ENCODE data around the gene FGF14.

FGF14 gene

DNA sequence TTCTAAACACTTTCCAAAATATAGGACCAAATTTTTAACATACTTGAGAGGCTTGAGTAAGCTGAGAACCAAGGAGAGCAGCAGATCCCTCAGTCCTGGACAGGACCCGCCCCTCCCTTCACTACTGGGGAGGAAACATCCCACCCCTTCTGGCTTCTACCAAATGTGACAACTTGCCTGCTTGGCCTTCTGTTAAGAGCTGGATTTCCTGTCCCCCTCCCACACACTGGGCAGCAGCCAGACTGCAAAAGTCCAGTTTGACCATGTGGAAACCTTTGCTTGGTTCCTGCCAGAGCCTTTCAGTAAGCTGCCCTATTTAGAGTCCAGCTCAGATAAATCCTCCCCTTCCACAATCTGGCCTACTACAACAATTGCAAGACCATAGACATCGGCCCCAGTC is 84.3 kb downstream of the FGF14 start:
- Histone ChIP-seq H3K27me3 (no peaks in the 10 kb centered on the region), H3K4me1 (no peaks in the 10 kb centered on the region), H3K4me3 (no peak overlapping the region), H3K9ac (no peak overlapping the region), H3K27ac (no peak overlapping the region), H3K36me3 (no peaks in the 10 kb centered on the region), H3K4me2 (no peak overlapping the region), H3K9me3 (no peaks in the 10 kb centered on the region), H4K20me1 (no peaks in the 10 kb centered on the region)
- TF ChIP-seq Cebpa-rat (IDR thresholded peaks at IDR 0.05) = no peak

DNA sequence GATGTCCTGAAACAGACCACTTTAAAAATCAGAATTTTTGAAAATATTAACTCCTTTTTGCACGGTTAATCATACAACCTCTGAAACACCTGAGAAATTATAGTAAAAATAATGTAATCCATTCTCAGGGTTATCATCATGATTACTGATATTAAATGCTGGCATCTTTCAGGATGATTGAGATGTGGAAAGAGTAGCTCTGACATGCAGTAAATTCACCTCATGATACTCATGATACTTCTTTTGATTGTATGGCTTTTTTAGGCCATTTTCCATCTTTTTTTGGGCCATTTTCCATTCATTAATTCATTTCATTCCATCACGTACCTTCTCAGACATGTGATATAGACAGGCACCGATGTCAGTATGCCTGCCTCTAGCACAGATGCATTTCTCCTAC is 85.1 kb downstream of the FGF14 start:
- H3K4me2 ChIP-seq = no peak overlapping the region
- H3K36me3 ChIP-seq = no peaks in the 10 kb centered on the region
- no peaks in the 10 kb centered on the region for H3K9me3 ChIP-seq
- no peak for TF ChIP-seq Cebpa-rat (IDR thresholded peaks at IDR 0.05)
- H3K27ac ChIP-seq = no peak overlapping the region
- H3K4me1 ChIP-seq = no peaks in the 10 kb centered on the region
- no peak overlapping the region for H3K9ac ChIP-seq
- H3K27me3 ChIP-seq = no peaks in the 10 kb centered on the region
- H4K20me1 ChIP-seq = no peaks in the 10 kb centered on the region
- H3K4me3 ChIP-seq = no peak overlapping the region

GRCh38 chr13:102312841-102313240 is 89.0 kb downstream of the FGF14 start:
- no peak overlapping the region for H3K4me3 ChIP-seq
- H3K36me3 ChIP-seq = no peaks in the 10 kb centered on the region
- H4K20me1 ChIP-seq = no peaks in the 10 kb centered on the region
- no peaks in the 10 kb centered on the region for H3K4me1 ChIP-seq
- no peak for TF ChIP-seq Cebpa-rat (IDR thresholded peaks at IDR 0.05)
- no peaks in the 10 kb centered on the region for H3K27me3 ChIP-seq
- H3K4me2 ChIP-seq = no peak overlapping the region
- no peak overlapping the region for H3K9ac ChIP-seq
- no peaks in the 10 kb centered on the region for H3K9me3 ChIP-seq
- no peak overlapping the region for H3K27ac ChIP-seq

DNA sequence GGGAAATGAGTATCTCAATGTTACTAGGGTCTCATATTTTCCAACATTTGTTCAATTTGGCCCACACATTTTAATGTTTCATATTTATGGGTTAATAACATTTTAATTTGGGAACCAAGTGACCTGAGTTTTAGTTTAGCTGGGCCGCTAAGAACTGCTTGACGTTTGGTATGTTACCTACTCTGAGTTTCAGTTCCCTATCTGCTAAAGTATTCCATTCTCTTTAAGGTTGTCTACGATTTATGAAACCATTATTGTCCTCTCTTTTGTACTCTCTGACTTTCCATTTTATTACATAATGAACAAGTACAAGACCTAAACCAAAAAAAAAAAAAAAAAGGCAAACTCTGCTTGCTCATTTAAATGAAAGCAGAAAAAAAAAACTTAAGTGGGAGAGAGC is 89.9 kb downstream of the FGF14 start:
- Histone ChIP-seq H3K9me3 (no peaks in the 10 kb centered on the region), H4K20me1 (no peaks in the 10 kb centered on the region), H3K9ac (no peak overlapping the region), H3K27me3 (no peaks in the 10 kb centered on the region), H3K4me1 (no peaks in the 10 kb centered on the region), H3K4me3 (no peak overlapping the region), H3K36me3 (no peaks in the 10 kb centered on the region), H3K27ac (no peak overlapping the region), H3K4me2 (no peak overlapping the region)
- TF ChIP-seq Cebpa-rat (IDR thresholded peaks at IDR 0.05) = no peak

GRCh38 chr13:102311419-102311796 is 90.4 kb downstream of the FGF14 start:
- Histone ChIP-seq H3K9ac (no peak overlapping the region), H3K27ac (no peak overlapping the region), H3K4me3 (no peak overlapping the region), H3K36me3 (no peaks in the 10 kb centered on the region), H3K27me3 (no peaks in the 10 kb centered on the region), H4K20me1 (no peaks in the 10 kb centered on the region), H3K9me3 (no peaks in the 10 kb centered on the region), H3K4me2 (no peak overlapping the region), H3K4me1 (no peaks in the 10 kb centered on the region)
- TF ChIP-seq Cebpa-rat (IDR thresholded peaks at IDR 0.05) = no peak

GRCh38 chr13:102310691-102311418 is 91.0 kb downstream of the FGF14 start:
- no peak overlapping the region for H3K9ac ChIP-seq

GRCh38 chr13:102309110-102309509 is 92.7 kb downstream of the FGF14 start:
- Histone ChIP-seq H3K4me3 (no peak overlapping the region), H3K27me3 (no peaks in the 10 kb centered on the region), H3K27ac (no peak overlapping the region), H3K36me3 (no peaks in the 10 kb centered on the region), H3K4me2 (no peak overlapping the region), H3K9me3 (no peaks in the 10 kb centered on the region), H4K20me1 (no peaks in the 10 kb centered on the region), H3K9ac (no peak overlapping the region), H3K4me1 (no peaks in the 10 kb centered on the region)
- TF ChIP-seq Cebpa-rat (IDR thresholded peaks at IDR 0.05) = no peak

More at GRCh38 chr13:102310691-102311418, 91.0 kb downstream of the FGF14 start:
- Histone ChIP-seq H3K36me3 (no peaks in the 10 kb centered on the region), H3K4me3 (no peak overlapping the region), H3K4me2 (no peak overlapping the region), H3K27me3 (no peaks in the 10 kb centered on the region), H3K27ac (no peak overlapping the region), H3K4me1 (no peaks in the 10 kb centered on the region), H3K9me3 (no peaks in the 10 kb centered on the region), H4K20me1 (no peaks in the 10 kb centered on the region)
- TF ChIP-seq Cebpa-rat (IDR thresholded peaks at IDR 0.05) = no peak

- H3K4me1 ChIP-seq = no peaks in the 10 kb centered on the region
- H3K4me2 ChIP-seq = no peak overlapping the region
- no peak overlapping the region for H3K9ac ChIP-seq
- no peak overlapping the region for H3K4me3 ChIP-seq
- H3K27me3 ChIP-seq = no peaks in the 10 kb centered on the region
- no peaks in the 10 kb centered on the region for H3K9me3 ChIP-seq
- no peaks in the 10 kb centered on the region for H4K20me1 ChIP-seq
- TF ChIP-seq Cebpa-rat (IDR thresholded peaks at IDR 0.05) = no peak
- H3K36me3 ChIP-seq = no peaks in the 10 kb centered on the region
- no peak overlapping the region for H3K27ac ChIP-seq
Observed at GRCh38 chr13:102302534-102302933, 99.3 kb downstream of the FGF14 start.

DNA sequence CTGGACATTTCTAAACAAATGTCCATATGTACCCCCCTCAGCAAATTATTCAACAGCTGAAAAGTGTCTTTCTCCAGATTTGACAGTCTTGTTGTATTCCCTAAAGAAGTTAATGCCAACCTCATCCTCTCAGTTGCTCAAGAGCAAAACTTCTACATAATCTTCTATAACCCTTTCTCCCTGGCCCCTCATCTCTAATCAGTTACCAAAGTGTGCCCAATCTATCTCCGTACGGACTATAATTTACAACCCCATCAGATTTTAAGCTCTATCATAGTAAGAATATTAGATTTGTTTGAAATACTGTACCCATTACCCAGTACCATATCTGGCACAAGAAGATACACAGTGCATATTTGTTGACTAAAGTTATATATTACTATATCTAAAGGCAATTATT is 101.5 kb downstream of the FGF14 start:
- Histone ChIP-seq H3K27me3 (no peaks in the 10 kb centered on the region), H3K4me2 (no peak overlapping the region), H3K4me3 (no peak overlapping the region), H3K27ac (no peak overlapping the region), H3K9ac (no peak overlapping the region), H3K36me3 (no peaks in the 10 kb centered on the region), H4K20me1 (no peaks in the 10 kb centered on the region), H3K9me3 (no peaks in the 10 kb centered on the region), H3K4me1 (no peaks in the 10 kb centered on the region)
- TF ChIP-seq Cebpa-rat (IDR thresholded peaks at IDR 0.05) = no peak

DNA sequence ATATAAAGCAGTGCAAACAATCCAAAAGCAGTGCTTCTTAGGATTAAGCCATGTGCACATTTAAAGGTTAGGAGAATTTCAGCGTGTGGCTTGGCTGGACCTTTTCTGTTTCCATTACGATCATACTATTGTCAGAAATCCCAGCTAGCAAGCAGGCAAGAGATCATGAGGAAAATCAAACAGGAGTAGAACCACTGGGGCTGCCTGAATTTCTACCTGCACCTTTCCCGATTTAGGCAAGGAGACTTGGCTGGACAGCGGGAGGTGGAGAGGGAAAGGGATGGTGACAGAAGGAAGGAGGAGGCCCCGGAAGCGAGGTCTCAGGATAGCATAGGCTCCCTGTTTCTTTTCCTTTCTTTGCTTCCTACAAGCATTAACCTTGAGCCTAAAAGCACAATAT is 102.5 kb downstream of the FGF14 start:
- H4K20me1 ChIP-seq = no peaks in the 10 kb centered on the region
- TF ChIP-seq Cebpa-rat (IDR thresholded peaks at IDR 0.05) = no peak
- no peak overlapping the region for H3K4me3 ChIP-seq

GRCh38 chr13:102298051-102298450 is 103.8 kb downstream of the FGF14 start:
- no peak overlapping the region for H3K4me3 ChIP-seq
- no peak for TF ChIP-seq Cebpa-rat (IDR thresholded peaks at IDR 0.05)
- H4K20me1 ChIP-seq = no peaks in the 10 kb centered on the region
- H3K4me2 ChIP-seq = no peak overlapping the region
- H3K9ac ChIP-seq = no peak overlapping the region
- H3K27ac ChIP-seq = no peak overlapping the region
- no peaks in the 10 kb centered on the region for H3K9me3 ChIP-seq
- H3K27me3 ChIP-seq = no peaks in the 10 kb centered on the region
- H3K36me3 ChIP-seq = no peaks in the 10 kb centered on the region
- no peaks in the 10 kb centered on the region for H3K4me1 ChIP-seq

More for the DNA sequence above, 102.5 kb downstream of the FGF14 start:
- Histone ChIP-seq H3K36me3 (no peaks in the 10 kb centered on the region), H3K4me1 (no peaks in the 10 kb centered on the region), H3K4me2 (no peak overlapping the region), H3K9me3 (no peaks in the 10 kb centered on the region), H3K27ac (no peak overlapping the region), H3K9ac (no peak overlapping the region), H3K27me3 (no peaks in the 10 kb centered on the region)

All from BLaER1 (cell line).